Endothelial cell of umbilical vein (primary cell): ENCODE measurements around the gene IQCN. TPM values are rescaled to one million over a fixed set of nuclear protein-coding genes. Genes with fewer than 3 reads are reported as not detected.

Source experiments
- BruUV-seq: library from RNA; stranded (reverse); fragments of 400-500 nt; replicated peaks from 2 replicates; lab custom pipeline; 2021; lab: Mats Ljungman, UMichigan
- CTCF ChIA-PET: fragments of 300-600, 350-600 bp; sonication (Branson Sonifier 250); formaldehyde crosslinking; loops from one replicate; lab custom pipeline; 2021; ENCODE audit warnings: antibody characterized with exemption, inconsistent platforms; lab: Charles Lee
- POLR2A ChIA-PET: fragments of 300-600, 350-600 bp; sonication (Branson Sonifier 250); formaldehyde crosslinking; loops from one replicate; lab custom pipeline; 2021; ENCODE audit warnings: antibody characterized with exemption, inconsistent platforms; lab: Charles Lee
- DNase-seq: peaks from one replicate; pipeline ENCODE4 v3.0.0-alpha.2; 2011; ENCODE audit warnings: low read depth, low spot score
- FAIRE-seq: peaks from 2 replicates; lab custom pipeline; 2011; peaks lifted over from hg19 to GRCh38; lab: Jason Lieb, UNC
- H2AFZ ChIP-seq: 2 replicates; pipeline ENCODE4 v1.6.0; 2012; ENCODE audit warnings: low read depth, low read length, control low read depth, inconsistent platforms
- H3K27ac ChIP-seq: 2 replicates; pipeline ENCODE4 v1.5.1; 2011; ENCODE audit warnings: low read depth, mild to moderate bottlenecking, control low read depth, low read length, moderate library complexity; ENCODE audit not compliant: insufficient read depth
- H3K27me3 ChIP-seq, 2 experiments: 2 replicates each; pipeline versions ENCODE4 v1.6.0 to v1.6.1; 2011; ENCODE audit warnings: low read length in 2 of 2, mixed read lengths in 1 of 2; ENCODE audit not compliant: control insufficient read depth in 2 of 2, insufficient read depth in 2 of 2
- H3K36me3 ChIP-seq, 2 experiments: 2 replicates in 1 of 2; 3 replicates in 1 of 2; pipeline ENCODE4 v1.5.1; 2011; ENCODE audit warnings: low read length in 2 of 2, mild to moderate bottlenecking in 1 of 2, moderate library complexity in 1 of 2; ENCODE audit not compliant: control insufficient read depth in 2 of 2, insufficient read depth in 2 of 2; ENCODE audit errors: extremely low read depth in 1 of 2
- H3K4me1 ChIP-seq: 3 replicates; pipeline ENCODE4 v1.5.1; 2011; ENCODE audit warnings: mild to moderate bottlenecking, low read length; ENCODE audit not compliant: control insufficient read depth, insufficient read depth; ENCODE audit errors: extremely low read depth
- H3K4me2 ChIP-seq: 2 replicates; pipeline ENCODE4 v1.6.1; 2011; ENCODE audit warnings: low read length, control low read depth, mixed read lengths; ENCODE audit not compliant: insufficient read depth
- H3K4me3 ChIP-seq, 3 experiments: fragments of 200-600 bp in 1 of 3; sonication (generic), shearing (Covaris generic) in 1 of 3; replicated peaks in 1 of 3; 2 replicates each; pipeline ENCODE4 v1.5.1; 2011 to 2016; ENCODE audit warnings: control low read depth in 3 of 3, low read length in 3 of 3, mild to moderate bottlenecking in 2 of 3, inconsistent platforms in 1 of 3, low read depth in 1 of 3, moderate library complexity in 1 of 3; ENCODE audit not compliant: insufficient read depth in 1 of 3
- H3K79me2 ChIP-seq: 2 replicates; pipeline ENCODE4 v1.6.0; 2012; ENCODE audit warnings: low read length, inconsistent platforms; ENCODE audit not compliant: control insufficient read depth, insufficient read depth
- H3K9ac ChIP-seq: replicated peaks from 2 replicates; pipeline ENCODE3; 2011; ENCODE audit warnings: low read length, control low read depth; ENCODE audit not compliant: insufficient read depth; ENCODE audit errors: extremely low read depth
- H3K9me1 ChIP-seq: replicated peaks from 3 replicates; pipeline ENCODE4 v1.6.0; 2011; ENCODE audit warnings: mild to moderate bottlenecking, low read length; ENCODE audit not compliant: control insufficient read depth, insufficient read depth; ENCODE audit errors: extremely low read depth
- H3K9me3 ChIP-seq: replicated peaks from 2 replicates; pipeline ENCODE4 v1.5.1; 2012; ENCODE audit warnings: low read length, inconsistent platforms; ENCODE audit not compliant: control insufficient read depth, insufficient read depth
- H4K20me1 ChIP-seq: replicated peaks from 2 replicates; pipeline ENCODE3; 2011; ENCODE audit warnings: mild to moderate bottlenecking, low read length; ENCODE audit not compliant: control insufficient read depth, insufficient read depth; ENCODE audit errors: extremely low read depth
- CTCF ChIP-seq, 2 donors: IDR thresholded peaks; 1 replicate in 1 of 2; 2 replicates in 1 of 2; pipeline ENCODE4 v1.5.1; 2011; ENCODE audit warnings: low read length in 2 of 2, mild to moderate bottlenecking in 2 of 2, moderate library complexity in 2 of 2, control low read depth in 1 of 2, inconsistent platforms in 1 of 2, low read depth in 1 of 2; ENCODE audit not compliant: insufficient read depth in 1 of 2; ENCODE audit errors: extremely low read depth in 1 of 2
- EZH2 ChIP-seq: IDR thresholded peaks from 2 replicates; pipeline ENCODE4 v1.6.1; 2012; ENCODE audit warnings: borderline replicate concordance, low read depth, mild to moderate bottlenecking, moderate library complexity, low read length, inconsistent platforms; ENCODE audit not compliant: severe bottlenecking
- dilution Hi-C: fragments of 300-500 bp; cut with MboI; formaldehyde crosslinking; loops from one replicate; pipeline ENCODE4 v1.15.0; 2019; ENCODE audit warnings: low sequenced_read_pairs; ENCODE audit not compliant: extremely low pct_ligation_motif_present
- intact Hi-C: fragments of 100-400 bp; cut with micrococcal nuclease; formaldehyde crosslinking; loops from one replicate; pipeline ENCODE4 v1.10.0; 2022
- polyA plus RNA-seq, 4 experiments: library from polyadenylated mRNA; depleted of rRNA in 3 of 4; stranded (reverse) in 3 of 4; unstranded in 1 of 4; fragments of >200 nt; gene quantifications; 2 replicates each; pipeline versions ENCODE4 v1.2.1 to v1.2.3, GENCODE V29; 2011 to 2012; ENCODE audit warnings: missing spikeins in 1 of 4
- total RNA-seq: library from RNA; stranded (reverse); gene quantifications from 2 replicates; pipeline ENCODE4 v1.2.3, GENCODE V29; 2021

Gene IQCN
- total and polyA plus RNA-seq, 2 donors (not counting 3 experiments of a cell fraction or from before 2014, with no cell fraction given): 1.5 to 3.0 TPM

DNA sequence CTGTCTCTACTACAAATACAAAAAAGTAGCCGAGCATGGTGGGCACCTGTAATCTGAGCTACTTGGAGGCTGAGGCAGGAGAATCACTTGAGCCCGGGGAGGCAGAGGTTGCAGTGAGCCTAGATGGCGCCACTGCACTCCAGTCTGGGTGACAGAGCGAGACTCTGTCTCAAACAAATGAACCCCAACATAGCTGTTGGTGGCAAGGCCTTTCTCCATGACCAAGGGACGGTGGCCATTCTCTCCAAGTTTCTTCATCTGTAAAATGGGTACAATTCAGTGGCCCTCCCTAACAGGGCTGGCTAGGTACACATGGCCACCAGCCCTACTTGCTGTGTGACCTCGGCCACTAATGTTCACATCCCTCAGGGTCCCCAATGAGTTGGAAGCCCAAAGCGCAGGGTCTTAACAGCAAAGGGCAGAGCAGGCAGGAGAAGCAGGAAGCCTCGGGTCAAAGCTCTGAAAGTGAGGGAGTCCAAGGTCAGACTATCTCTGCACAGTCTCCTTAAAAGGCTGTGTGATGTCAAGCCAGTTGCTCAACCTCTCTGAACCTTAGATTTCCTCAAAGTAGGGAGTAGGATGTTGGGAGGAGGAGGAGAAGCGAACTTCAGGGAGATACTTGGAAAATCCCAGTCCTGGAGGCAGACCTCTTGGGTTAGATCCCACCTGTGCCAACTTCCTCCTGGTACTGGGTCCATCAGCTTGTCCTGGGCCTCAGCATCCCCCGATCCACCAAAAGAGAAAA, 4.4 kb upstream of the IQCN start:
- intact Hi-C loops (loop anchor here (1.0 to 5.0 kb wide), 4 partner anchors 45 to 138 kb away; partner anchors contain the start of genes LSM4 and PGPEP1), dilution Hi-C loops (no loop called here)
- Histone ChIP-seq H3K36me3 (peaks cover 0 to 2% of the 10 kb centered on the region in 2 experiments), H3K79me2 (peaks cover 31% of the 10 kb centered on the region), H3K9me1 (no peaks in the 10 kb centered on the region), H3K4me2 (peak overlapping the region; percentile 81), H3K9ac (peak overlapping the region; percentile 95), H3K9me3 (no peaks in the 10 kb centered on the region), H3K27me3 (no peaks in the 10 kb centered on the region), H3K4me3 (peak overlapping the region in 2 of 3 experiments; percentile 72 to 92), H4K20me1 (peaks cover 5% of the 10 kb centered on the region), H3K4me1 (peaks cover 32% of the 10 kb centered on the region), H2AFZ (no peak overlapping the region), H3K27ac (no peak overlapping the region)
- FAIRE-seq (peak; percentile 33), DNase-seq (peak; percentile 14)
- POLR2A ChIA-PET: interaction anchor here (0.6 to 5.0 kb wide), 12 partner anchors 8 to 138 kb away, joined by 3 to 113 read pairs (median 30); partner anchors contain the start of genes GDF15, LSM4 and SSBP4
- CTCF ChIA-PET: interaction anchor here (0.7 to 6.2 kb wide), 20 partner anchors 9 to 248 kb away, joined by 3 to 401 read pairs (median 9); partner anchors contain the start of genes LSM4, PGPEP1 and SSBP4
- TF ChIP-seq EZH2: no peak
- TF ChIP-seq CTCF (IDR thresholded peaks at IDR 0.05; ENCODE audit: extremely low read depth in 1 of 2, insufficient read depth in 1 of 2, low read depth in 1 of 2, low read length in 2 of 2): peak in 1 of 2 donors; percentile 25
- no TSS peak for BruUV-seq
